COLO668 (cell line): ENCODE results near the gene CREM.

Source experiments
- DNase-seq: peaks from one replicate; lab custom pipeline; 2025; ENCODE audit not compliant: unreplicated experiment; lab: John Stamatoyannopoulos, UW

The CREM gene

DNA sequence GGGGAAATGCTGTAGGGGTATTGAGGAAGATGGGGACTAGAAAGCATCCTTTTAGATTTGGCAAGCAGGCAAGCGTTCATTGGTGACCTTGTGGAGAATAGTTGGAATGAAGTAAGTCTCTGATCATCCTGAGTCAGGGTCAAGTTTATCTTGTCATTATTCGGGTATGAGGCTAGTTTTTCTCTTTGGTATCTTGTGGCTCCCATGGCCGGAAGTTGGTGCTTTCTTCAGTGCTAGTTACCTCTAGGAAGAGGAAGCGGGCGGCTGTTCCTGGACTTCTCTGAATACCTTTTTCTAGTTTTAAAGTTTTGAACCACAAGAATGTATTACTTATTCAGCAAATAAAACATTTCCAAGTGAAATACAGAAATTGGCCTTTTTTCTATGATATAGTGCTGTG is 9.2 kb downstream of the CREM start:
- no peak for DNase-seq

DNA sequence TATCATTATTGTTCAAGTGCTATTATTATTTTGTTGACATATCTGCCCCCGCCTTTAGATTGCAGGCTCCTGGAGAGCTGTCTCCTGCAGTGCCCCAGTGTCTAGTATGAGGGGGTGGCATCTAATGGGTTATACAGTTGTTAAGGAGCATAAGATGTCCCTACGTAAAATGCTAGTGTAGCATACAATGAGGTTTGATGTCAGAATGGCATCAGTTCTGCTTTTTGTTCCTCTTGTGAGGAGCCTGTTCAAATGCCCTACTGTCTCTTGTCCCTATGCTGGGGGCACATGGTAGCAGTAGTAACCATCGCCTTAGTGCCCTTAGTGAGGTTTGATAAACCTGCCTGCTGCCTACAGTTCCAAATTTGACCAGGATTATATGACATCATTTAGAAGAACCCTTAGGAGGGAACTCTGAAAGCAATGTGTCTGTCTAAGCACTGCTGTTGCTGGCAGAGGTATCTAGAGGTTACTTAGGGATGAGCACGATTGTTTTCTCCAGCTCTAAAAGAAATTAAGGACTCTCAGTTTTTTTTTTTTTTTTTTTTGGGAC is 9.7 kb downstream of the CREM start:
- no peak for DNase-seq

DNA sequence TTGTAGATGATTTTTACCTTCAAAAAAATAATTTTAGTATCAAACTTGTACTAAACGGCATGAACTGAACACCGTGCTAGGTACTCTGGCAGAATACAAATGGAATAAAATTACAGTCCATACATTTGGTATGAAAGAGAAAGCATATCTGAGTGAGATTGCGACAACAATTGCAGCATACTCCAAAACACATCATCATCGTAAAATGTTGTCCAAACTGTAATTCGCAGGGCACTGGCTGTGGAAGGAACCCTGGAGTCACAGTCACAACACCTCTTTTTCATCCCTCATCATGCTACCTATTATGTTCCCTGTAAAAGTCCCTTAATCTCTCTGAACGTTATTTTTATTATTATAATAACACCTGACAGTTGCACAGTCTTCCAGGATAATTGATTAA is 13.5 kb downstream of the CREM start:
- DNase-seq: no peak

DNA sequence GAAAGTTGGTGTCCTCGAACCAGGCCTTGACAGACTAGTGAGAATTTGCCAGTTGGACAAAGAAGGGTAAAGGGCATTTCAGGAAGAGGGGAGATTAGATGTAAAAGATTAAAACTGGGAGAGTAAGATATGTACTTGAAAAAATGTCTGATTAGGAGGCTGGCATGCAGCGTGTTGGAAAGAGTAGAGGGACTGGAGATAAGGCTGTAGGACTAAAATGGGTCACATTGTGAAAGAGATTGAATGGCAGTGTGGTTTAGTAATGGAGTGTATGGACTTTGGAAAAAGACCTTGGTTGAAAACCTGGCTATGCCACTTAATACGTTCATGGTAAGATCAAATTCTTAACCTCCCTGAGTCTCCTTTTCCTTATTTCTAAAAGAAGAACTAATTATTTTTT is 14.1 kb downstream of the CREM start:
- no peak for DNase-seq

DNA sequence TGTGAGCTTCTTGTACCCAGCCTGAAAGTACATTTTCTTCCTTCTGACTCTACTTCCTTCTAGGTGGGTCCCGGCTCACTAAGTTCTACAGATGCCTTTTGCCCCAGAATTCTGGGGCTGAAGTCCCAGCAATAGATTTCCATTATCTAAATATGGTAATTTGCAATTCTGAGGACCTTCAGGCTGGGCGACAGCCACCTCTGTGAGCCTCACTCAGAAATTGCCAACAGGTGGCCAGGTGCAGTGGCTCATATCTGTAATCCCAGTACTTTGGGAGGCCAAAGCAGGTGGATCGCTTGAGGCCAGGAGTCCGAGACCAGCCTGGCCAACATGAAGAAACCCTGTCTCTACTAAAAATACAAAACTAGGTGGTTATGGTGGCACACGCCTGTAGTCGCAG is 23.7 kb downstream of the CREM start:
- DNase-seq: no peak

DNA sequence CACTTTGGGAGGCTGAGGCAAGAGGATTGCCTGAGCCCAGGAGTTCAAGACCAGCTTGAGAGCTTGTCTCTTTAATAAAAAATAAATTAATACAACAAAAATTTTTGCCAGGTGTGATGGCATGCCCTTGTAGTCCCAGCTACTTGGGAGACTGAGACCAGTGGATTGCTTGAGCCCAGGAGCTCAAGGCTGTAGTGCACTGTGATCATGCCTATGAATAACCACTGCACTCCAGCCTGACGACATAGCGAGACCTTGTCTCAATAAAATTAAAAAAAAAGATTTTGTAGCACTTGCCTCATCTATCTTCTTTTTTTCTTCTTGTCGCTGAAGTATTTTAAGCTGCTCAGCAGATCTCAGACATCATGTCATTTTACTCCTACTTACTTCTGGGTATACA is 26.3 kb downstream of the CREM start:
- DNase-seq: no peak

DNA sequence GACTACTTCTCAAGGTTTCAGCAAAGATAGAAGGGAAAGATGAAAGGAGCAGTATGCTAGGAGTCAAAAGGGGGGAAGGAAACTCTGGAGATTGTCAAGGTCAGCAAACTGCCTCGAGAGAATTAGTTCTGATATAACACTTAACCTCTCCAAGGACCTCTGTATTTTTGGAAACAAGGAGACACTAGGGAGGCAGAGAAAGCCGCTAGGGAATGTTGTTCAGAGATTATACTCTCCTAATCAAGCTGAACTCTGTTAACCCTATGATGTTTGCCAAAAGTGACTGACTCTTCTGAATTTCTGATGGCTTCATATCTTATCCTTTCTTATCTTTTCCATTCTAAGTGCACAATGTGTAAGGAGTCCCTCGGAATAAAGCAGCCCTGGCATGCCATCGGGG is 27.1 kb downstream of the CREM start:
- DNase-seq: no peak

DNA sequence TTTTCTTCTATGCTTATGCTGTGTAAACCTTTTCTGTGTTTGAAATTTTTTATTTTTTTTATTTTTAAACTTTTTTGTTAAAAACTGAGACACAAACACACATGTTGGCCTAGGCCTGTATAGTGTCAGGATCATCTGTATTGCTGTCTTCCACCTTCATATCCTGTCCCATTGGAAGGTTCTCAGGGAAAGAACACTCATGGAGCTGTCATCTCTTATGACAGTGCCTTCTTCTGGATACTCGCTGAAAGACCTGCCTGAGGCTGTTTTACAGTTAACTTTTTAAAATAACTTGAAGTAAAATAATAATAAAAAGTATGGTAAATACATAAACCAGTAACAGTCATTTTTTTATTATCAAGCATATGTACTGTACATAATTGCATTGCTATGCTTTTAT is 34.1 kb downstream of the CREM start:
- DNase-seq: no peak

DNA sequence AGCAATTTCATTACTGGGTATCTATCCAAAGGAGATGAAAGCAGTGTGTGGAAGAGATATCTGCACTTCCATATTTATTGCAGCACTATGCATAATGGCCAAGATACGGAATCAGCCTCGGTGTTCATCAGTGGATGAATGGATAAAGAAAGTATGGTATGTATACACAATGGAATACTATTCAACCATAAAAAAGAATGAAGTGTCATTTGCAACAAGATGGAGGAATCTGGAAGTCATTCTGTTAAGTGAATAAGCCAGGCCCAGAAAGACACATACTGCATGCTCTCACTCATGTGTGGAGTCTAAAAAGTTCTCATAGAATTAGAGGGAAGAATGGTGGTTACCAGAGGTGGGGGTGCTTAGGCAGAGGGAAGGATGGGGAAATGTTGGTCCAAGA is 35.3 kb downstream of the CREM start:
- no peak for DNase-seq

DNA sequence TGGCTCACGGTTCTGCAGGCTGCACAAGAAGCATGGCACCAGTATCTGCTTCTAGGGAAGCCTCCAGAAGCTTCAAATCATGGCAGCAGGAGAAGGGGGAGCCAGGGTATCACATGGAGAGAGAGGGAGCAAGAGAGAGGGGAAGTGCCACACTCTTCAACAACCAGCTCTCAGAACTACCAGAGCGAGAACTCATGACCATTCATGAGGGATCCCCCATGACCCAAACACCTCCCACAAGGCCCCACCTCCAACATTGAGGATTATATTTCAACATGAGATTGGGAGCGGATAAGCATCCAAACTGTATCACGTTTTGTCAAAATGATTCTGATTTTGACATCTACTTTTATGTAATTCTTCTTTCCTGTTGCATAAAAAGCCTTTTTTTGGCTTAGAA is 38.5 kb downstream of the CREM start:
- no peak for DNase-seq

DNA sequence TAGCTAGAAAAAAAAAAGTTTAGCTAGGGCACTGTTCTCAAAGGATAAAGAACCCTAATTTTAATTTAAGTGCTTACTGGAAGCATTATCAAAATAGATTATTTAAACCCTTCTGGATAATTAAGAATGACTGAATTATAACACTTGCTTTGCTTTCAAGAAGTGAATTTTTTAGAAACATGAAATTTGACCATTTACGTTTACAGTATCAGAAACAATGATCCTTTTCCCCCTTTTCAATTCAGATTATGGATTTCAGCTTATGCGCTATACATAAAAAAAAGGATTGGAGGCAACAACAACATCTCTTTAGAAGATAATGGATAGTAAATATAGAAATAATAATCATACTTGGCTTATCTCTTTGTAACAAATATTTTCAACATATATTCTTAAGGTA is 39.2 kb downstream of the CREM start:
- no peak for DNase-seq

DNA sequence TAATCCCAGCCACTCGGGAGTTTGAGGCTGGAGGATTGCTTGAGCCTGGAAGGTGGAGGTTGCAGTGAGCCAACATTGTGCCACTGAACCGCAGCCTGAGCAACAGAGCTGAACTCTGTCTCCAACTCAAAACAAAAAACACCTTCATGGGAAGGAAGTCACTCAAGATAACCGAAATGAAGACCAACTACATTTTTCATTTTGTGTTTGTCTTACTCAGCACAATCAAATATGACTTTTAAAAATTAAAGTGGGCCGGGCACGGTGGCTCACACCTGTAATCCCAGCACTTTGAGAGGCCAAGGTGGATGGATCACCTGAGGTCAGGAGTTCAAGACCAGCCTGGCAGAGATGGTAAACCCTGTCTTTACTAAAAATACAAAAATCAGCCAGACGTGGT is 40.0 kb downstream of the CREM start:
- no peak for DNase-seq

DNA sequence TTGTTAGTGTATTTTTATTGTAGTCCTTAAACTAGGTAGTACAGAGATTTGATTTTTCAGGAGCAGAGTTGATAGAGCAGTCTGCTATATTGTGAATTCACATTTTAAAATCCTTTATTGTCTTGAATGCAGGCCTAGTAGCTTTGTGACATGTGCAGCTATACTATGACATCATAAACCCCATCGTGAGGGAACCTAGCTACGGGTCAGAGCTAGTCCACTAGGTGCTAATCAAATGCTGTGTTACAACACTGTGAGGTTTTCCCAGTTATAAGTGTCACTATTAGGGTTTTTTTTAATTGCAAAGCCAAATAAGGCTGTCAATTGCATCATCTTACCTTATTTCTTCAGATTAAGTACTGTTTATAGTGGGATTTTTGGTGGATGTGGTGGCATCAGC is 40.7 kb downstream of the CREM start:
- no peak for DNase-seq

DNA sequence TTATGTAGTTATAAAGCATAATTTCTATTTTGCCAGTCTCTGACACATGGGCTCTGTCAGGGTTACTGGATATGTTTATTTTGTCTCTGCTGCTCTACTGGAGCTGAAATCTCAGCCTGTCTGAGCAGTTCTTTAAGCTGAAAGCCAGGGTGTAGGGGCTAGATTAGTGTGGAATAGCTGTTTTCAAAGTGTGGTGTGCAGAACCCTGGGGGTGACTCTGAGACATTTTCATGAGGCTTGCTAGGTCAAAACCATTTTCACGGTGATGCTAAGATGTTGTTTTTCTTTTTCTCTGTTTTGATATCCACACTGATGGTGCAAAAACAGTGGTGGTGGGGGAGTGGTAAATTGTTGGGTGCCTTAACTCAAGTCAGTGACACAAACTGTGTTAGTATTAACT is 45.5 kb downstream of the CREM start:
- no peak for DNase-seq

DNA sequence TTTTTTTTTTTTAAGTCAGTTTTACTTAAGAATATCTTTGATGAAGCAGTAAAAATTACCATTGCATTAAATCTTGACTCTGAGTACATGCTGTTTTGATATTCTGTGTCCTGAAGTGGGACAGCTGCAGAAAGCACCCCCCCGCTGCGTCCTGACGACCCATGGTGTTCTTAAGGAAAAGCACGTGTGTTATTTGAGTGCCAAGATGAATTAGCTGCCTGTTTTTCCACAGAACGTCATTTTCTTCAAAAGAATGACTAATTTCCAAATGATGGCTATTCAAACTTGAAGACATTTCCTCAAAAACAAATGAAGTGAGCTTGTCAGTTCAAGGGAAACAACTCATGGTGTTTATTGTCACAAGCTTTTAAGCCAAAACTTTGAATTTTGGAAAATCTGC is 45.9 kb downstream of the CREM start:
- DNase-seq: no peak

DNA sequence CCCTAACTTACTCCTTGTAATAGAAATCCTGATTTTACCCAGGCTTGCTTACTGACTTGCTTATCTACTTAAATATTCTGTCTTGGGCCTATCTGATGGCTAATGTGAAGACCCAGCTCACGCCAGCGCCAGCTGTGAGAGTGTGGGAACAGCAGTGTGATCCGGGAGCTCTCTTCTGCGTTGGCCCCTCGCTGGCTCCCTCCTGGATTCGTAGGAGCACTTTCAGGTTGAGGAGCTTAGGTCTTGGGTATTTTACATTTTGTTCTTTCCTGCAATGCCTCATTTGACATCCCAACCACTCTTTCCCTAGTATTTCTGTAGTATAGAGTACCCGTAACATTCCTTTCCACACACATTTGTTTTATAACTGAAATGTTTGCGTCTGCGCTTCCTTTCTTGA is 51.7 kb downstream of the CREM start:
- no peak for DNase-seq

DNA sequence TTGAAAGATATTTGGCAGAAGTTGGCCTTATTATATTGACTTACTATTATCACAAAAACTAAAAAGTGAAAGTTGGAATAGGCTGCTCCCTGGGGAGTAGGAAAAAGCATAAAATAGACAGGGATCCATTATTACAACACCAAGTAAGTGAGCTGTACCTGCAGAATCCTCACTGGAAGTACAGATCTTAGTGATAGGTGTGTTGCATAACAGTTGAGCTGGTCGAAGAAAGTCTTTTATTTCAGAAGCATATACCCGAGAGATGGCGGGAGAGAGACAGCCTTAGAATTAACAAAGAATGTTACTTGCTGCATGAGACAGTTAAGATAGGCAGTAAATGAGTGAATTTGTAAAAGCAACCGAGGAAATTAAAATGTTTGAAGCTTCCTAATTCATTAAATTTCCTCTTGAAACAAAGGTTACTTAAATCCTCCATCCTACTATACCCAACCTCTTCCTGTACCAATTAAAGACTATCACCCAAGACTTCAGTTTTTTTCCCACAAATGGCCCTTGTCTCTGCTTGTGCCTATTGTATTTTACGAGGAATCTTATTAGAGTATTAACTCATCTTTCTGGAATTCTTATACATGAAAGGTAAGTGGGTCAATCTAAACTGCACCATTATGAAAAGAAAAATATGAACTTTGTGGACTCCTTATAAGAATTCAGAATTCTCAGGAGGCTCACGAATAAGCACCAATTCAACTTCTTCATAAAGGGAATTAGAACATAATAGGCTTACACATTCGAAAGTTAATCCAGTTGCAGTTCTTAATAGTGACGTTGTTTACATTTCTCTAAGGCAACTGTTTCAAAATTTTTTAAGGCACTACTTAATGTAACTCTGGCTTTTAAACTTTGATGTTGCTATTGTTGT is 56.2 kb downstream of the CREM start:
- no peak for DNase-seq

DNA sequence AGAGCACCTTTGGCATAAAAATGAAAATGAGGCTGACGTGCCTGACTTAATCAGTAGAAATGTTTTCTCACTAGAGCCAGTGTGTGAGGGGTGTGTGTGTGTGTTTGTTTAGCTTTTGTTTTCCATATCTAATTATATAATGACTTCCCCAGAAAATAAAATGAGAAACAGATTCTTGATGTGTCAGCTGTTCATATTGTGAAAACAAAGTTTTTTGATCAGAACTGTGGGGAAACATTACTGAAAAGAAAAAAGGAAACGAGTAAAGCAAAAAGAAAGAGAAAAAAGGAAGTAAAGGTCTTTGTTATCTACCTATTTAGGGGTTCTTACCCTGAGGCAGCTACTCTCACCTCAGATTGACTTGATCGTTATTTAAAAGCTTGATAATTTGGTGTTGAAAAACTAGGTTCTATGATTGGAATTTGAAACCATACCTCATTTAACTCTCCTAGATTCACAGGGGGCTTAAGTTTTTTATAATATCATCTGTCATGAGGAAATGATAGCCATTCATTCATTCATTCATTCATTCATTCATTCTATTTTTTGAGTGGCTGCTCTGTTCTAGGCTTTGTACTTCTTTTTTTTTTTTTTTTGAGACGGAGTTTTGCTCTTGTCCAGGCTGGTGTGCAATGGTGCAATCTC is 58.0 kb downstream of the CREM start:
- DNase-seq: no peak

DNA sequence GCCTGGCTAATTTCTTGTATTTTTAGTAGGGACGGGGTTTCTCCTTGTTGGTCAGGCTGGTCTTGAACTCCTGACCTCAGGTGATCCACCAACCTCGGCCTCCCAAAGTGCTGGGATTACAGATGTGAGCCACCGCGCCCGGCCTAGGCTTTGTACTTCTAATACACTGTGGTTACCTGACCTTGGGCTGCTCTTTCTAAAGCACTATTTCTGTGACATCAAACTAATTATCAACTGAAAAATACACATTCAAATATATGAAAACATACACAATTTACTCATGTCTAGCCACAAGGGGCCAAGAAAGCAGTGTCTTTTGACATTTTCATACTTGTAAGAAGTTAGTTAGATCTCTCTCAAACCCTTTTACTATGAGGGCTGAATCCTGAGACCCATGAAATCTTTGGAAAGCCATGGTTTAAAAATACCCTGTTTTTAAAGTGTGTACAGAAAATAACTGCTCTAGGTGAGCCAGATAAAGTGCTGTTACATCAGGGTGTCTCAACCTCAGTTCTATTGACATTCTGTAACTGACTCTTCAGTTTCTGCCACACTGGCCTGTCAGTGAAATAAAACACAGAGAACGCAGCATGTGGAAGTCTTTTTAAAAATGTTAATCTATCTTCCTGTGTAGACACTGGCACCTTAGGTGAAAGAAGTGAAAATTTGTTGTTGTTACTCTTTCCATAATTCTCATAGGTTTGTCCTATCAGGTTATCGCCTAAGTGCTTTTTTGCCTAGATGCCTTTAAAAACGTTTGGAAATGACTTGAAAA is 58.8 kb downstream of the CREM start:
- no peak for DNase-seq

DNA sequence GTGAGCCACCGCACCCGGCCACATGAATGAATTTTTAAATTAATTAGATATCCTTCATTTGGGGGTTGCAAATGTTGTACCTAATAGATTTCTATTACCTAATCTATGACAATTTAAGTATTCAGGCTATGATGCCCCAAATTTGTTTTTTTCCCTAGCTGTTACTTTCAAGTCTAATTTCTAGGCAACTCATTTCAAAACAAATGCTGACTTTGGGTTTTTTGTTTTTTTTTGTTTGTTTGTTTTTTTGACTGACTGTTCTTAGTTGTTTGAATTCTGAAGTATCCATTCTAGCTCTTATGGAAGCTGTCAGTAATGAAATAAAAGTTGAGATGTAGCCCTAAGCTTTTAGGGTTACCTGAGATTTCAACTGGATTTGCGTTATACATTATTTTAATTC is 62.3 kb downstream of the CREM start:
- no peak for DNase-seq

DNA sequence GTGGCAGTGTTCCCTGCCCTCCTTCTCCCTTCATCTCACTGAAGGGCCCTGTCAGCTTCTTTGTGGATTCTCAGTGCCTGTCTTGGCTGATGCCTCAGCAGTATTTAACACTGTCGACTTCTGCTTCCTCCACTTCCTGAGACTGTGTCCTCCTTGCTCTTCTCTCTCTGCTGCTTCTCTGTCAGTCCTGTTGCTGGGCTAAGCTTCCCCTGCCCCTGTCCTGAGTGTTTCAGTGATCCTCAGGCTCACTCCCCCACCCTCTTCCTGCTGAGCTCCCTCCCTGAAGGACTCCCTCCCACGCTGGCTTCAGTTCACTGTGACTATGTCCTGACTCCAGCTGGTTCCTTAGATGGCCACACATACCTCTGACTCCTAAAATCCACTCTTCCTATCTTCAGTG is 64.9 kb downstream of the CREM start:
- DNase-seq: no peak
